ENCODE results near the gene MCC. TPM values are rescaled to one million over a fixed set of nuclear protein-coding genes. Genes with fewer than 3 reads are reported as not detected.
A peak's percentile ranks its signal among the peaks of the same experiment; 100 is the strongest.

The MCC gene
- total RNA-seq, 2 experiments from 2014 or later: 0.25 TPM; not detected in 1

GRCh38 chr5:113293068-113293974 is 194.9 kb downstream of the MCC start:
- H3K4me3 ChIP-seq (ENCODE audit: low read depth, low read length, poor library complexity, severe bottlenecking): peak overlapping the region; percentile 51

GRCh38 chr5:113292462-113292861 is 195.8 kb downstream of the MCC start:
- H3K27ac ChIP-seq (ENCODE audit: low read depth, low read length, poor library complexity, severe bottlenecking): no peak overlapping the region
- H3K4me1 ChIP-seq (ENCODE audit: insufficient read depth, low read length, poor library complexity, severe bottlenecking): no peaks in the 10 kb centered on the region
- no peak overlapping the region for H2AFZ ChIP-seq (ENCODE audit: low read length)
- no peaks in the 10 kb centered on the region for H3K9me2 ChIP-seq (ENCODE audit: insufficient read depth, low read length)
- no peak overlapping the region for H3K4me2 ChIP-seq (ENCODE audit: low read length)
- DNase-seq (ENCODE audit: low spot score): no peak
- no peaks in the 10 kb centered on the region for H3K79me2 ChIP-seq (ENCODE audit: insufficient read depth, low read depth, low read length)
- TF ChIP-seq EZH2phosphoT487 (IDR thresholded peaks at IDR 0.05; ENCODE audit: borderline replicate concordance, low read depth, low read length) (no peak), CTCF (conservative IDR thresholded peaks at IDR 0.05; ENCODE audit: low read length) (no peak)
- ChIA-PET POLR2A (no interaction called here), CTCF (ENCODE audit: unreplicated experiment) (no interaction called here)
- BruUV-seq (replicated peaks): no TSS peak
- H4K20me1 ChIP-seq (ENCODE audit: insufficient read depth, low read length): no peaks in the 10 kb centered on the region
- no peaks in the 10 kb centered on the region for H3K9me3 ChIP-seq (ENCODE audit: low read length)
- no peaks in the 10 kb centered on the region for H3K36me3 ChIP-seq (ENCODE audit: insufficient read depth, low read length)
- intact Hi-C loops (cut with micrococcal nuclease; ENCODE audit: unreplicated experiment): no loop called here
- no peak overlapping the region for H3K4me3 ChIP-seq (ENCODE audit: low read depth, low read length, poor library complexity, severe bottlenecking)

More at GRCh38 chr5:113293068-113293974, 194.9 kb downstream of the MCC start:
- intact Hi-C loops (cut with micrococcal nuclease; ENCODE audit: unreplicated experiment): no loop called here
- Histone ChIP-seq H2AFZ (ENCODE audit: low read length) (no peak overlapping the region), H3K4me1 (ENCODE audit: insufficient read depth, low read length, poor library complexity, severe bottlenecking) (no peaks in the 10 kb centered on the region), H3K9me2 (ENCODE audit: insufficient read depth, low read length) (no peaks in the 10 kb centered on the region), H4K20me1 (ENCODE audit: insufficient read depth, low read length) (no peaks in the 10 kb centered on the region), H3K27ac (ENCODE audit: low read depth, low read length, poor library complexity, severe bottlenecking) (no peak overlapping the region), H3K79me2 (ENCODE audit: insufficient read depth, low read depth, low read length) (no peaks in the 10 kb centered on the region), H3K9me3 (ENCODE audit: low read length) (no peaks in the 10 kb centered on the region), H3K36me3 (ENCODE audit: insufficient read depth, low read length) (no peaks in the 10 kb centered on the region), H3K4me2 (ENCODE audit: low read length) (peak overlapping the region; percentile 59)
- no TSS peak for BruUV-seq (replicated peaks)
- TF ChIP-seq EZH2phosphoT487 (IDR thresholded peaks at IDR 0.05; ENCODE audit: borderline replicate concordance, low read depth, low read length) (no peak), CTCF (conservative IDR thresholded peaks at IDR 0.05; ENCODE audit: low read length) (no peak)
- CTCF ChIA-PET (ENCODE audit: unreplicated experiment): no interaction called here
- no peak for DNase-seq (ENCODE audit: low spot score)
- POLR2A ChIA-PET: no interaction called here

GRCh38 chr5:113283558-113283957 is 204.7 kb downstream of the MCC start:
- no peak overlapping the region for H3K4me3 ChIP-seq (ENCODE audit: low read depth, low read length, poor library complexity, severe bottlenecking)
- ChIA-PET POLR2A (interaction anchor here (0.8 kb wide), 1 partner anchor 1444 kb away, joined by 3 read pairs; no protein-coding TSS in a partner anchor), CTCF (ENCODE audit: unreplicated experiment) (no interaction called here)
- BruUV-seq (replicated peaks): no TSS peak
- H4K20me1 ChIP-seq (ENCODE audit: insufficient read depth, low read length): no peaks in the 10 kb centered on the region
- TF ChIP-seq CTCF (conservative IDR thresholded peaks at IDR 0.05; ENCODE audit: low read length) (no peak), EZH2phosphoT487 (IDR thresholded peaks at IDR 0.05; ENCODE audit: borderline replicate concordance, low read depth, low read length) (no peak)
- no peaks in the 10 kb centered on the region for H3K36me3 ChIP-seq (ENCODE audit: insufficient read depth, low read length)
- intact Hi-C loops (cut with micrococcal nuclease; ENCODE audit: unreplicated experiment): no loop called here
- no peaks in the 10 kb centered on the region for H3K4me1 ChIP-seq (ENCODE audit: insufficient read depth, low read length, poor library complexity, severe bottlenecking)
- H3K79me2 ChIP-seq (ENCODE audit: insufficient read depth, low read depth, low read length): no peaks in the 10 kb centered on the region
- H3K9me3 ChIP-seq (ENCODE audit: low read length): no peaks in the 10 kb centered on the region
- H3K9me2 ChIP-seq (ENCODE audit: insufficient read depth, low read length): no peaks in the 10 kb centered on the region
- no peak overlapping the region for H3K27ac ChIP-seq (ENCODE audit: low read depth, low read length, poor library complexity, severe bottlenecking)
- DNase-seq (ENCODE audit: low spot score): no peak
- H2AFZ ChIP-seq (ENCODE audit: low read length): no peak overlapping the region
- H3K4me2 ChIP-seq (ENCODE audit: low read length): no peak overlapping the region
